Parathyroid adenoma (tissue), 2 donors: ENCODE data around the gene OR10G3.
A peak's percentile ranks its signal among the peaks of the same experiment; 100 is the strongest.

Source experiments
- H2AFZ ChIP-seq: fragments of 300-600 bp; sonication (generic); one replicate; pipeline ENCODE4 v1.7.0; 2017; ENCODE audit warnings: antibody characterized with exemption, mild to moderate bottlenecking
- H3K27ac ChIP-seq: fragments of 300-600 bp; sonication (generic); one replicate; pipeline ENCODE4 v1.7.0; 2017
- H3K27me3 ChIP-seq: fragments of 300-600 bp; sonication (generic); one replicate; pipeline ENCODE4 v1.7.0; 2017; ENCODE audit warnings: low read length; ENCODE audit not compliant: control insufficient read depth, insufficient read depth
- H3K36me3 ChIP-seq: fragments of 300-600 bp; sonication (generic); one replicate; pipeline ENCODE4 v1.7.0; 2017; ENCODE audit warnings: low read length; ENCODE audit not compliant: control insufficient read depth, insufficient read depth
- H3K4me1 ChIP-seq: fragments of 300-600 bp; sonication (generic); one replicate; pipeline ENCODE4 v1.7.0; 2017; ENCODE audit warnings: control low read depth
- H3K4me2 ChIP-seq: fragments of 300-600 bp; sonication (generic); one replicate; pipeline ENCODE4 v1.7.0; 2017; ENCODE audit warnings: low read length
- H3K4me3 ChIP-seq: fragments of 300-600 bp; sonication (generic); one replicate; pipeline ENCODE4 v1.7.0; 2017; ENCODE audit warnings: low read depth, low read length
- H3K79me2 ChIP-seq: fragments of 300-600 bp; sonication (generic); one replicate; pipeline ENCODE4 v1.7.0; 2017; ENCODE audit warnings: control low read depth
- H3K9ac ChIP-seq: fragments of 300-600 bp; sonication (generic); one replicate; pipeline ENCODE4 v1.7.0; 2017; ENCODE audit warnings: mild to moderate bottlenecking
- H3K9me3 ChIP-seq: fragments of 300-600 bp; sonication (generic); one replicate; pipeline ENCODE4 v1.7.0; 2017; ENCODE audit warnings: low read length; ENCODE audit not compliant: control insufficient read depth
- CTCF ChIP-seq: fragments of 300-600 bp; sonication (generic); IDR thresholded peaks from one replicate; pipeline ENCODE4 v1.7.0; 2017; ENCODE audit warnings: antibody characterized with exemption, mild to moderate bottlenecking
- donor health status: primary hyperparathyroidism.

The OR10G3 gene

GRCh38 chr14:21537090-21537424 lies 42.8 kb downstream of the OR10G3 start:
- no peaks in the 10 kb centered on the region for H3K36me3 ChIP-seq
- peaks cover 7% of the 10 kb centered on the region for H3K4me1 ChIP-seq
- H3K9ac ChIP-seq = no peak overlapping the region
- no peaks in the 10 kb centered on the region for H3K27me3 ChIP-seq
- H2AFZ ChIP-seq = peak overlapping the region; percentile 74
- peak overlapping the region; percentile 60 for H3K4me2 ChIP-seq
- no peaks in the 10 kb centered on the region for H3K9me3 ChIP-seq
- no peak overlapping the region for H3K27ac ChIP-seq
- H3K79me2 ChIP-seq = no peaks in the 10 kb centered on the region
- peak overlapping the region; percentile 56 for H3K4me3 ChIP-seq
- no peak for TF ChIP-seq CTCF

- no peak overlapping the region for H3K27ac ChIP-seq
- peaks cover 7% of the 10 kb centered on the region for H3K4me1 ChIP-seq
- H3K79me2 ChIP-seq = no peaks in the 10 kb centered on the region
- no peaks in the 10 kb centered on the region for H3K36me3 ChIP-seq
- peak overlapping the region; percentile 56 for H3K4me3 ChIP-seq
- no peak for TF ChIP-seq CTCF
- no peaks in the 10 kb centered on the region for H3K27me3 ChIP-seq
- peak overlapping the region; percentile 60 for H3K4me2 ChIP-seq
- H3K9me3 ChIP-seq = no peaks in the 10 kb centered on the region
- no peak overlapping the region for H3K9ac ChIP-seq
- H2AFZ ChIP-seq = peak overlapping the region; percentile 74
Observed at GRCh38 chr14:21536418-21537089, 43.3 kb downstream of the OR10G3 start.

GRCh38 chr14:21535545-21536417 lies 44.1 kb downstream of the OR10G3 start:
- Histone ChIP-seq H3K79me2 (no peaks in the 10 kb centered on the region), H3K27me3 (no peaks in the 10 kb centered on the region), H3K36me3 (no peaks in the 10 kb centered on the region), H3K4me3 (peak overlapping the region; percentile 56), H3K27ac (no peak overlapping the region), H2AFZ (peak overlapping the region; percentile 74), H3K4me1 (peaks cover 7% of the 10 kb centered on the region), H3K4me2 (peak overlapping the region; percentile 60), H3K9me3 (no peaks in the 10 kb centered on the region), H3K9ac (no peak overlapping the region)
- TF ChIP-seq CTCF = no peak

GRCh38 chr14:21534576-21534975 lies 45.3 kb downstream of the OR10G3 start:
- no peak overlapping the region for H2AFZ ChIP-seq
- no peaks in the 10 kb centered on the region for H3K9me3 ChIP-seq
- no peaks in the 10 kb centered on the region for H3K79me2 ChIP-seq
- H3K27me3 ChIP-seq = no peaks in the 10 kb centered on the region
- no peak overlapping the region for H3K9ac ChIP-seq
- H3K27ac ChIP-seq = no peak overlapping the region
- no peaks in the 10 kb centered on the region for H3K36me3 ChIP-seq
- peaks cover 7% of the 10 kb centered on the region for H3K4me1 ChIP-seq
- no peak overlapping the region for H3K4me3 ChIP-seq
- no peak overlapping the region for H3K4me2 ChIP-seq
- TF ChIP-seq CTCF = no peak
